HepG2 (cell line): Measurements from ENCODE around the gene LLGL1. TPM values are rescaled to one million over a fixed set of nuclear protein-coding genes. Genes with fewer than 3 reads are reported as not detected.

Source experiments
- ATAD3A ChIP-seq: sonication (generic); formaldehyde crosslinking; IDR thresholded peaks from 2 replicates; pipeline ENCODE4 v1.4.0; 2020; ENCODE audit warnings: missing genetic modification reagents
- CAMTA2 ChIP-seq: sonication (generic); formaldehyde crosslinking; IDR thresholded peaks from 2 replicates; pipeline ENCODE4 v1.4.0; 2020; ENCODE audit warnings: mild to moderate bottlenecking, missing genetic modification reagents, borderline replicate concordance
- CCDC6 ChIP-seq: sonication (generic); formaldehyde crosslinking; IDR thresholded peaks from 2 replicates; pipeline ENCODE4 v1.8.1; 2022; ENCODE audit warnings: mild to moderate bottlenecking, missing genetic modification reagents, moderate library complexity
- CREB1 ChIP-seq, 2 experiments: fragments of 450-650 bp in 1 of 2; IDR thresholded peaks; 2 replicates each; pipeline ENCODE4 v1.6.1; 2016 to 2017; ENCODE audit warnings: control low read depth in 1 of 2, mild to moderate bottlenecking in 1 of 2, missing compliant biosample characterization in 1 of 2, missing genetic modification characterization in 1 of 2
- HMG20A ChIP-seq: IDR thresholded peaks from 2 replicates; pipeline ENCODE4 v1.6.1; 2016; ENCODE audit warnings: borderline replicate concordance
- HNRNPL ChIP-seq: fragments of 200-400 bp; formaldehyde crosslinking; IDR thresholded peaks from 2 replicates; pipeline ENCODE4 v1.6.1; 2017; ENCODE audit warnings: mild to moderate bottlenecking, low read depth, low read length
- MAF1 ChIP-seq: sonication (generic); formaldehyde crosslinking; IDR thresholded peaks from 2 replicates; pipeline ENCODE4 v1.5.0; 2020; ENCODE audit warnings: missing genetic modification reagents, borderline replicate concordance
- MBNL3 ChIP-seq: fragments of 250-450 bp; sonication (Bioruptor Pico); conservative IDR thresholded peaks from 2 replicates; pipeline ENCODE4 v1.8.0; 2022; ENCODE audit warnings: mild to moderate bottlenecking, inconsistent platforms
- MTA3 ChIP-seq: sonication (generic); formaldehyde crosslinking; IDR thresholded peaks from 2 replicates; pipeline ENCODE4 v1.4.0; 2020; ENCODE audit warnings: missing genetic modification reagents
- MTF2 ChIP-seq: sonication (generic); formaldehyde crosslinking; IDR thresholded peaks from 2 replicates; pipeline ENCODE4 v1.5.0; 2020; ENCODE audit warnings: missing genetic modification reagents, borderline replicate concordance
- NFKBIZ ChIP-seq: IDR thresholded peaks from 2 replicates; pipeline ENCODE4 v1.6.1; 2018; ENCODE audit warnings: missing genetic modification reagents, missing compliant biosample characterization
- NR2F6 ChIP-seq, 2 experiments: IDR thresholded peaks; 2 replicates each; pipeline ENCODE4 v1.6.1; 2016; ENCODE audit warnings: antibody characterized with exemption in 1 of 2, mild to moderate bottlenecking in 1 of 2
- RORA ChIP-seq: sonication (generic); formaldehyde crosslinking; IDR thresholded peaks from 2 replicates; pipeline ENCODE4 v1.5.0; 2020; ENCODE audit warnings: mild to moderate bottlenecking, missing genetic modification reagents, moderate library complexity
- SP5 ChIP-seq: IDR thresholded peaks from 2 replicates; pipeline ENCODE4 v1.6.1; 2016; ENCODE audit warnings: low read depth, borderline replicate concordance
- TGIF2 ChIP-seq: IDR thresholded peaks from 2 replicates; pipeline ENCODE4 v1.6.1; 2016; ENCODE audit warnings: control low read depth, missing compliant biosample characterization
- ZFP41 ChIP-seq: sonication (generic); formaldehyde crosslinking; IDR thresholded peaks from 2 replicates; pipeline ENCODE4 v1.4.0; 2020; ENCODE audit warnings: mild to moderate bottlenecking, missing genetic modification reagents, borderline replicate concordance
- ZNF251 ChIP-seq: sonication (generic); formaldehyde crosslinking; IDR thresholded peaks from 2 replicates; pipeline ENCODE4 v1.9.0; 2021; ENCODE audit warnings: mild to moderate bottlenecking, missing genetic modification reagents
- ZNF274 ChIP-seq: sonication (generic); formaldehyde crosslinking; IDR thresholded peaks from 2 replicates; pipeline ENCODE4 v1.5.1; 2020; ENCODE audit warnings: mild to moderate bottlenecking, missing genetic modification reagents
- ZNF501 ChIP-seq: sonication (generic); formaldehyde crosslinking; IDR thresholded peaks from 2 replicates; pipeline ENCODE4 v1.5.1; 2020; ENCODE audit warnings: mild to moderate bottlenecking, moderate library complexity, missing genetic modification reagents
- ZNF607 ChIP-seq: sonication (generic); formaldehyde crosslinking; IDR thresholded peaks from 2 replicates; pipeline ENCODE4 v1.5.1; 2020; ENCODE audit warnings: missing genetic modification reagents, mild to moderate bottlenecking, borderline replicate concordance
- ZNF816 ChIP-seq: sonication (generic); formaldehyde crosslinking; IDR thresholded peaks from 2 replicates; pipeline ENCODE4 v1.8.0; 2022; ENCODE audit warnings: missing genetic modification reagents, mild to moderate bottlenecking, borderline replicate concordance
- polyA plus RNA-seq, 8 experiments: library from polyadenylated mRNA; depleted of rRNA in 3 of 8; stranded (reverse) in 7 of 8; unstranded in 1 of 8; fragments of >200 nt; fragmentation: Illumina TruSeq in 4 of 8; extraction: Trizol in 4 of 8; gene quantifications; 2 replicates each; pipeline versions ENCODE4 v1.2.1 to v1.2.3, GENCODE V29; 2011 to 2016; ENCODE audit warnings: low read depth in 4 of 8, missing spikeins in 1 of 8, mixed read lengths in 1 of 8; ENCODE audit not compliant: insufficient read depth in 1 of 8
- total RNA-seq, 5 experiments: library from RNA; depleted of rRNA; stranded (reverse); fragments of >200 nt; fragmentation: Illumina TruSeq; extraction: Trizol; gene quantifications; 2 replicates each; pipeline ENCODE4 v1.2.3, GENCODE V29; 2016; ENCODE audit warnings: low read depth in 1 of 5
- TF ChIP-seq, protein P1 (sequence below): sonication (generic); formaldehyde crosslinking; conservative IDR thresholded peaks from 2 replicates; pipeline ENCODE4 v1.4.0; 2020; ENCODE audit warnings: missing genetic modification reagents
- TF ChIP-seq, protein P2 (sequence below): sonication (generic); formaldehyde crosslinking; IDR thresholded peaks from 2 replicates; pipeline ENCODE4 v1.5.1; 2020; ENCODE audit warnings: missing genetic modification reagents, mild to moderate bottlenecking, borderline replicate concordance
- TF ChIP-seq, protein P3 (sequence below): IDR thresholded peaks from 2 replicates; pipeline ENCODE4 v1.6.1; 2016; ENCODE audit warnings: low read depth, control low read depth
- TF ChIP-seq, protein P4 (sequence below): sonication (generic); formaldehyde crosslinking; IDR thresholded peaks from 2 replicates; pipeline ENCODE4 v1.5.0; 2020; ENCODE audit warnings: missing genetic modification reagents

Gene LLGL1
- total and polyA plus RNA-seq, 2 of the 13 experiments (the other 11 are each of a cell fraction or from before 2014, with no cell fraction given) = 15.0 to 15.3 TPM

DNA sequence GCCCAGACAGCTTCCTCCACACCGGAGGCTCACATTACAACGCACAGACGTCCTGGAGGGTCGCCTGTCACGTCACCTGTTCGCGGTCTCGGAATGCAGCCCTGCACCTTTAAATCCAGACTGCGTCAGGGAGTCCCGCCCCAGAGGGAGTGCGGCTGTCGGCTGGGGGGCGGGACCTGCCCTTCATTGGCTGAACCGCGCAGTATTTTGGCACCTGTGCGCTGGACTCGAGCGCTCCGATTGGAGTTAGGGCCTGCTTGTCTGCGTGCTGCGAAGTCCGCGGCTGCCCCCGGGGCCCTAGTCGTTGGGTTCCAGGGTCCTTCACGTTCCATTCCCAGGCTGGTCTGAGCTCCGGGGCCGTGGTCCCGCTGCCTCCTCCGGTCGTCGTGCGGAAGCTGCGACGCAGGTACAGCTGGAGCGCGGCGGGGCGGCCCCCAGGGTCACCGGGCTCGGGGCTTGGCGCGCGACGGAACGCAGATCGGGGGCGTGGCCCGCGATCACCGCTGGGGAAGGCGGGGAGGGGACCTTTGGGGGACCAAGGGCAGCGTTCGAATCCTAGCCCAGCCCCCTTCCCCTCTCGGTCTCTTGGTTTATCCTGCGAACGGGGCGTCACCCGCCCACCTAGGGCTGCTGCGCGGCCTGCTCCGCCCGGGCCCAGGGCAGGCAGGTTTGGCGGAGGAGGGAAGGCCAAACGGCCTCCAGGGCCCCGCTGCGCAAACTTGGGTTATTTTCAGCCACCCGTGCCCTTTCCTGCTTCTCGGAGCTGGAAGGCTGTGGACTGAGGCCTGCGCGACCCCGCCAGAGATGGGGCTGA, 35.1 kb downstream of the LLGL1 start, which contains the start of gene MIEF2 (continued):
- TF ChIP-seq, protein P1, sequence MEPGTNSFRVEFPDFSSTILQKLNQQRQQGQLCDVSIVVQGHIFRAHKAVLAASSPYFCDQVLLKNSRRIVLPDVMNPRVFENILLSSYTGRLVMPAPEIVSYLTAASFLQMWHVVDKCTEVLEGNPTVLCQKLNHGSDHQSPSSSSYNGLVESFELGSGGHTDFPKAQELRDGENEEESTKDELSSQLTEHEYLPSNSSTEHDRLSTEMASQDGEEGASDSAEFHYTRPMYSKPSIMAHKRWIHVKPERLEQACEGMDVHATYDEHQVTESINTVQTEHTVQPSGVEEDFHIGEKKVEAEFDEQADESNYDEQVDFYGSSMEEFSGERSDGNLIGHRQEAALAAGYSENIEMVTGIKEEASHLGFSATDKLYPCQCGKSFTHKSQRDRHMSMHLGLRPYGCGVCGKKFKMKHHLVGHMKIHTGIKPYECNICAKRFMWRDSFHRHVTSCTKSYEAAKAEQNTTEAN (CRISPR knock-in tag) = no peak
- TF ChIP-seq HNRNPL = 0 out of 2 replicates have a peak, but pooled peaks have one; percentile 53
- no peak; the same call in 1 of the 2 replicates for TF ChIP-seq MAF1 (CRISPR knock-in tag)
- peak; percentile 64; the same call in 1 of the 2 replicates for TF ChIP-seq SP5 (CRISPR knock-in tag)
- TF ChIP-seq TGIF2 (CRISPR knock-in tag) = peak; percentile 75; the same call in 1 of the 2 replicates
- TF ChIP-seq, protein P2, sequence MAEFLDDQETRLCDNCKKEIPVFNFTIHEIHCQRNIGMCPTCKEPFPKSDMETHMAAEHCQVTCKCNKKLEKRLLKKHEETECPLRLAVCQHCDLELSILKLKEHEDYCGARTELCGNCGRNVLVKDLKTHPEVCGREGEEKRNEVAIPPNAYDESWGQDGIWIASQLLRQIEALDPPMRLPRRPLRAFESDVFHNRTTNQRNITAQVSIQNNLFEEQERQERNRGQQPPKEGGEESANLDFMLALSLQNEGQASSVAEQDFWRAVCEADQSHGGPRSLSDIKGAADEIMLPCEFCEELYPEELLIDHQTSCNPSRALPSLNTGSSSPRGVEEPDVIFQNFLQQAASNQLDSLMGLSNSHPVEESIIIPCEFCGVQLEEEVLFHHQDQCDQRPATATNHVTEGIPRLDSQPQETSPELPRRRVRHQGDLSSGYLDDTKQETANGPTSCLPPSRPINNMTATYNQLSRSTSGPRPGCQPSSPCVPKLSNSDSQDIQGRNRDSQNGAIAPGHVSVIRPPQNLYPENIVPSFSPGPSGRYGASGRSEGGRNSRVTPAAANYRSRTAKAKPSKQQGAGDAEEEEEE (CRISPR knock-in tag) = no peak
- TF ChIP-seq, protein P3, sequence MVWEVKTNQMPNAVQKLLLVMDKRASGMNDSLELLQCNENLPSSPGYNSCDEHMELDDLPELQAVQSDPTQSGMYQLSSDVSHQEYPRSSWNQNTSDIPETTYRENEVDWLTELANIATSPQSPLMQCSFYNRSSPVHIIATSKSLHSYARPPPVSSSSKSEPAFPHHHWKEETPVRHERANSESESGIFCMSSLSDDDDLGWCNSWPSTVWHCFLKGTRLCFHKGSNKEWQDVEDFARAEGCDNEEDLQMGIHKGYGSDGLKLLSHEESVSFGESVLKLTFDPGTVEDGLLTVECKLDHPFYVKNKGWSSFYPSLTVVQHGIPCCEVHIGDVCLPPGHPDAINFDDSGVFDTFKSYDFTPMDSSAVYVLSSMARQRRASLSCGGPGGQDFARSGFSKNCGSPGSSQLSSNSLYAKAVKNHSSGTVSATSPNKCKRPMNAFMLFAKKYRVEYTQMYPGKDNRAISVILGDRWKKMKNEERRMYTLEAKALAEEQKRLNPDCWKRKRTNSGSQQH (CRISPR knock-in tag) = 0 out of 2 replicates have a peak, but pooled peaks have one; percentile 34
- peak; percentile 69 for TF ChIP-seq ZNF274 (CRISPR knock-in tag)
- TF ChIP-seq MTA3 = no peak
- no peak for TF ChIP-seq NR2F6 (IDR thresholded peaks at IDR 0.05)
- peak; percentile 36; the same call in 1 of the 2 replicates for TF ChIP-seq NR2F6 (CRISPR knock-in tag; IDR thresholded peaks at IDR 0.05)
- no peak for TF ChIP-seq MBNL3 (CRISPR knock-in tag)
- TF ChIP-seq ZNF501 (CRISPR knock-in tag) = peak; percentile 87
- peak; percentile 60; the same call in 1 of the 2 replicates for TF ChIP-seq CAMTA2
- no peak for TF ChIP-seq HMG20A (CRISPR knock-in tag)
- peak; percentile 76 for TF ChIP-seq ZNF607 (CRISPR knock-in tag)
- TF ChIP-seq, protein P4, sequence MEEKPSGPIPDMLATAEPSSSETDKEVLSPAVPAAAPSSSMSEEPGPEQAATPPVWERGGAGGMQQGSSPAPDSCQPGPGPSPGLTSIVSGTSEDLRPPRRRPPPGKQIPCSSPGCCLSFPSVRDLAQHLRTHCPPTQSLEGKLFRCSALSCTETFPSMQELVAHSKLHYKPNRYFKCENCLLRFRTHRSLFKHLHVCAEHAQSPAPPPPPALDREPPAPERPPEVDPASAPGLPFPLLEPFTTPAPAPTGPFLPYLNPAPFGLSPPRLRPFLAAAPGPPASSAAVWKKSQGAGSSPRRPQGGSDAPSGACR (CRISPR knock-in tag) = peak; percentile 91; the same call in 1 of the 2 replicates
- TF ChIP-seq ATAD3A = no peak
- TF ChIP-seq ZNF816 (CRISPR knock-in tag) = no peak; the same call in 1 of the 2 replicates
- peak; percentile 58; the same call in 1 of the 2 replicates for TF ChIP-seq ZFP41 (CRISPR knock-in tag)
- TF ChIP-seq MTF2 (CRISPR knock-in tag) = peak; percentile 59
- TF ChIP-seq ZNF251 (CRISPR knock-in tag) = 0 out of 2 replicates have a peak, but pooled peaks have one; percentile 91
- no peak for TF ChIP-seq RORA
- no peak for TF ChIP-seq NFKBIZ (CRISPR knock-in tag)
- TF ChIP-seq CCDC6 (CRISPR knock-in tag) = no peak
- TF ChIP-seq CREB1 (IDR thresholded peaks at IDR 0.05) = peak; percentile 86
- peak; percentile 48; the same call in 1 of the 2 replicates for TF ChIP-seq CREB1 (CRISPR knock-in tag; IDR thresholded peaks at IDR 0.05)
